HEK293 (cell line): ENCODE data around the gene KRTAP16-1.

Source experiments
- CTCF ChIA-PET: fragments of 350-600 bp; formaldehyde crosslinking; extraction: SDS; loops from one replicate; lab custom pipeline; 2021; ENCODE audit warnings: antibody characterized with exemption; lab: Yijun Ruan, JAX
- POLR2A ChIA-PET: fragments of 300-600 bp; formaldehyde crosslinking; extraction: SDS; loops from one replicate; lab custom pipeline; 2020; ENCODE audit warnings: antibody characterized with exemption, inconsistent platforms; lab: Yijun Ruan, JAX
- H3K27ac ChIP-seq: fragments of 200-500 bp; sonication (Bioruptor generic); 2 replicates; pipeline ENCODE4 v1.5.1; 2014; ENCODE audit warnings: low read depth, low read length, control low read depth, inconsistent platforms; ENCODE audit errors: extremely low read depth
- H3K36me3 ChIP-seq, 2 experiments: fragments of 200-500 bp in 1 of 2; sonication (Bioruptor generic) in 1 of 2; 1 replicate in 1 of 2; 2 replicates in 1 of 2; pipeline ENCODE4 v1.5.1; 2014 to 2017; ENCODE audit warnings: inconsistent platforms in 2 of 2, low read length in 2 of 2; ENCODE audit not compliant: control insufficient read depth in 2 of 2, insufficient read depth in 1 of 2
- H3K4me1 ChIP-seq: fragments of 200-500 bp; sonication (Bioruptor generic); 2 replicates; pipeline ENCODE4 v1.5.1; 2014; ENCODE audit warnings: mild to moderate bottlenecking, low read length, inconsistent platforms; ENCODE audit not compliant: control insufficient read depth, insufficient read depth
- H3K4me3 ChIP-seq: 2 replicates; pipeline ENCODE4 v1.5.1; 2011; ENCODE audit warnings: low read depth, mild to moderate bottlenecking, control low read depth, low read length, moderate library complexity
- H3K9me3 ChIP-seq: fragments of 200-500 bp; sonication (Bioruptor generic); 2 replicates; pipeline ENCODE4 v1.5.1; 2014; ENCODE audit warnings: low read depth, low read length, inconsistent platforms; ENCODE audit not compliant: control insufficient read depth, insufficient read depth
- CTCF ChIP-seq: fragments of 450-650 bp; formaldehyde crosslinking; IDR thresholded peaks from 2 replicates; pipeline ENCODE4 v1.5.1; 2016; ENCODE audit warnings: missing biosample characterization, missing genetic modification characterization
- KLF9 ChIP-seq: fragments of 450-650 bp; formaldehyde crosslinking; IDR thresholded peaks from 2 replicates; pipeline ENCODE4 v1.5.1; 2016; ENCODE audit warnings: missing biosample characterization, missing genetic modification characterization, low read depth
- PRDM10 ChIP-seq: fragments of 450-650 bp; formaldehyde crosslinking; IDR thresholded peaks from 2 replicates; pipeline ENCODE4 v1.5.1; 2016; ENCODE audit warnings: missing biosample characterization, missing genetic modification characterization
- RBAK ChIP-seq: fragments of 450-650 bp; formaldehyde crosslinking; IDR thresholded peaks from 2 replicates; pipeline ENCODE4 v1.5.1; 2016; ENCODE audit warnings: missing biosample characterization, missing genetic modification characterization
- REPIN1 ChIP-seq: fragments of 450-650 bp; formaldehyde crosslinking; IDR thresholded peaks from 2 replicates; pipeline ENCODE4 v1.5.1; 2017; ENCODE audit warnings: missing biosample characterization, missing genetic modification characterization, low read depth
- ZBTB17 ChIP-seq: fragments of 450-650 bp; formaldehyde crosslinking; IDR thresholded peaks from 2 replicates; pipeline ENCODE4 v1.5.1; 2016; ENCODE audit warnings: missing biosample characterization, missing genetic modification characterization
- ZBTB20 ChIP-seq: fragments of 450-650 bp; formaldehyde crosslinking; IDR thresholded peaks from 2 replicates; pipeline ENCODE4 v1.5.1; 2016; ENCODE audit warnings: missing biosample characterization, missing genetic modification characterization
- ZBTB26 ChIP-seq: fragments of 450-650 bp; formaldehyde crosslinking; optimal IDR thresholded peaks from 2 replicates; pipeline ENCODE3; 2016; ENCODE audit warnings: missing biosample characterization, mild to moderate bottlenecking, missing genetic modification characterization
- ZBTB6 ChIP-seq: fragments of 450-650 bp; formaldehyde crosslinking; IDR thresholded peaks from 2 replicates; pipeline ENCODE4 v1.5.1; 2017; ENCODE audit warnings: missing biosample characterization, missing genetic modification characterization
- ZNF24 ChIP-seq: fragments of 450-650 bp; formaldehyde crosslinking; IDR thresholded peaks from 2 replicates; pipeline ENCODE4 v1.5.1; 2016; ENCODE audit warnings: missing biosample characterization, missing genetic modification characterization
- ZNF404 ChIP-seq: fragments of 450-650 bp; formaldehyde crosslinking; IDR thresholded peaks from 2 replicates; pipeline ENCODE4 v1.5.1; 2017; ENCODE audit warnings: missing biosample characterization, missing genetic modification characterization
- ZNF423 ChIP-seq: fragments of 450-650 bp; formaldehyde crosslinking; IDR thresholded peaks from 2 replicates; pipeline ENCODE4 v1.5.1; 2016; ENCODE audit warnings: missing biosample characterization, missing genetic modification characterization
- ZNF513 ChIP-seq: fragments of 450-650 bp; IDR thresholded peaks from 2 replicates; pipeline ENCODE4 v1.5.1; 2018; ENCODE audit warnings: missing biosample characterization, missing genetic modification characterization
- ZNF529 ChIP-seq: fragments of 450-650 bp; formaldehyde crosslinking; IDR thresholded peaks from 2 replicates; pipeline ENCODE4 v1.5.1; 2017; ENCODE audit warnings: missing genetic modification characterization, missing biosample characterization; ENCODE audit not compliant: insufficient replicate concordance
- ZNF600 ChIP-seq: fragments of 450-650 bp; formaldehyde crosslinking; IDR thresholded peaks from 2 replicates; pipeline ENCODE4 v1.5.1; 2016; ENCODE audit warnings: missing biosample characterization, missing genetic modification characterization
- ZNF654 ChIP-seq: fragments of 450-650 bp; formaldehyde crosslinking; IDR thresholded peaks from 2 replicates; pipeline ENCODE4 v1.5.1; 2016; ENCODE audit warnings: low read depth, missing biosample characterization, missing genetic modification characterization
- ZNF701 ChIP-seq: fragments of 450-650 bp; formaldehyde crosslinking; IDR thresholded peaks from 2 replicates; pipeline ENCODE4 v1.5.1; 2016; ENCODE audit warnings: missing biosample characterization, missing genetic modification characterization
- ZNF792 ChIP-seq: fragments of 450-650 bp; formaldehyde crosslinking; IDR thresholded peaks from 2 replicates; pipeline ENCODE4 v1.5.1; 2016; ENCODE audit warnings: missing biosample characterization, missing genetic modification characterization

Gene KRTAP16-1

GRCh38 chr17:41329279-41329948 is 20.3 kb upstream of the KRTAP16-1 start:
- ChIA-PET CTCF (interaction anchor here (0.5 to 2.8 kb wide), 24 partner anchors 9 to 909 kb away, joined by 3 to 16 read pairs (median 4); partner anchors contain the start of genes KRTAP17-1 and KRTAP4-2), POLR2A (no interaction called here)
- no peaks in the 10 kb centered on the region for H3K4me1 ChIP-seq
- TF ChIP-seq PRDM10 (tag by site-specific recombination) (peak; percentile 11; the same call in 1 of the 2 replicates), REPIN1 (no peak), RBAK (tag by site-specific recombination) (no peak), ZNF24 (no peak), ZNF423 (tag by site-specific recombination) (no peak), ZNF701 (tag by site-specific recombination) (no peak), ZNF404 (no peak), CTCF (tag by site-specific recombination) (peak; percentile 82), ZNF654 (tag by site-specific recombination) (peak; percentile 68), KLF9 (tag by site-specific recombination) (no peak), ZNF529 (no peak), ZNF513 (tag by site-specific recombination) (no peak), ZNF600 (tag by site-specific recombination) (0 out of 2 replicates have a peak, but pooled peaks have one; percentile 15), ZBTB20 (tag by site-specific recombination) (0 out of 2 replicates have a peak, but pooled peaks have one; percentile 15), ZBTB17 (tag by site-specific recombination) (0 out of 2 replicates have a peak, but pooled peaks have one; percentile 42), ZNF792 (tag by site-specific recombination) (no peak)
- no peak overlapping the region for H3K4me3 ChIP-seq
- no peak overlapping the region for H3K27ac ChIP-seq
- no peaks in the 10 kb centered on the region for H3K9me3 ChIP-seq
- no peaks in the 10 kb centered on the region for H3K36me3 ChIP-seq

GRCh38 chr17:41328207-41328606 is 19.1 kb upstream of the KRTAP16-1 start:
- CTCF ChIA-PET, result interaction anchor here (0.7 to 2.8 kb wide), 8 partner anchors 12 to 472 kb away, joined by 3 to 16 read pairs (median 6); partner anchors contain the start of gene KRTAP17-1
- no peaks in the 10 kb centered on the region for H3K4me1 ChIP-seq
- no peak overlapping the region for H3K4me3 ChIP-seq
- no peaks in the 10 kb centered on the region for H3K36me3 ChIP-seq
- no peaks in the 10 kb centered on the region for H3K9me3 ChIP-seq
- TF ChIP-seq ZBTB6 (tag by site-specific recombination) (no peak), ZBTB26 (no peak)
- TF ChIP-seq, all 188 proteins: peak for 0
- POLR2A ChIA-PET, result no interaction called here
- H3K27ac ChIP-seq, result no peak overlapping the region
